Measurements from ENCODE around the gene CORO1A.

DNA sequence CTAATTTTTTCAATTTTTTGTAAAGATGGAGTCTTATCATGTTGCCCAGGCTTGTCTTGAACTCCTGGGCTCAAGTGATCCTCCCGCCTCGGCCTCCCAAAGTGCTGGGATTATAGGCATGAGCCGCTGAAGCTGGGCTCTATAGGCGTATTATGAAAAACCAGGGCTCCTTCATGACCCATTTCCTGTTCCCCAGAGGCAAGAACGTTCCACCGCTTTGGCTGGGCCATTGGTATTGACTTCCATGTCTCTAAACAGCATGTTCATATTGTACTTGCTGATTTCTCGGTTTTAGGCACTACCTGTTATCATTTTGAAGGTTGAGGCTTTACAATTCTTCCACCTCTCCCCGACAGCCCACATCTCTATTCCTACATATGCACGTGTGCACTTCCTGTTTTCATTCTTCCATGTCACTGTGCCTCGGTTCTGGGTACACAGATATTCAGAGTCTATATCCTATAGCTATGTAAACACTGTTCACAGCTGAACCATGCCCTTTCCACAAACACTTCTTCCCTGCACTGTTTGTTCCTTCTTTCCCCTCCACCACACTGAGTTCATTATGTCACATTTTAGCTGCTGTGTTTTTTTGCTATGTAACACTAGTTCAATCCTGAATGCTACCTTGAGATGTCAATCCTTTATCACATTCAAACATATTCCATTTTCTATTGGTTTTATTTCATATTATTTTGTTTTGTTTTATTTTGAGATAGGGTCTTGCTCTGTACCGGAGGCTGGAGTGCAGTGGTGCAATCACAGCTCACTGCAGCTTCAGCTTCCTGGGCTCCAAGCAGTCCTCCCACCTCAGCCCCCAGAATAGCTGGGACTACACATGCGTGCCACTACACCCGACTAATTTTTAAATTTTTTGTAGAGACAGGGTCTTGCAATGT, 43.6 kb upstream of the CORO1A start:
- no peak for TF ChIP-seq CTCF (conservative IDR thresholded peaks at IDR 0.05; ENCODE audit: low read length)
- no peak for TF ChIP-seq EZH2phosphoT487 (IDR thresholded peaks at IDR 0.05; ENCODE audit: borderline replicate concordance, low read depth, low read length)

Data from OCI-LY7 (cell line).